ENCODE results near the gene VPS13D.

GRCh38 chr1:12229386-12229834, 420 bp upstream of the VPS13D start:
- TF ChIP-seq CTCF (IDR thresholded peaks at IDR 0.05) (no peak), POLR2A (IDR thresholded peaks at IDR 0.05) (no peak)

Data from esophagus squamous epithelium (tissue), 4 donors.